ENCODE data around the gene MON2. TPM values are rescaled to one million over a fixed set of nuclear protein-coding genes. Genes with fewer than 3 reads are reported as not detected.

Gene MON2
- total and polyA plus RNA-seq, 10 of the 15 experiments (the other 5 are each of a cell fraction or from before 2014, with no cell fraction given), result 5.4 to 34.3 (median 23.4) TPM

- H3K4me2 ChIP-seq (ENCODE audit: control insufficient read depth, insufficient read depth), result no peak overlapping the region
- POLR2A ChIA-PET, result no interaction called here
- no peak for TF ChIP-seq TBL1XR1 (IDR thresholded peaks at IDR 0.05; ENCODE audit: low read depth, low read length)
- no peak for TF ChIP-seq MXI1 (IDR thresholded peaks at IDR 0.05; ENCODE audit: low read depth, low read length)
- H3K9me3 ChIP-seq (replicated peaks; ENCODE audit: control insufficient read depth, insufficient read depth, low read length), result no peaks in the 10 kb centered on the region
- CTCF ChIA-PET, result interaction anchor here (0.6 to 1.7 kb wide), 3 partner anchors 40 to 197 kb away, joined by 3 to 6 read pairs (median 5); no protein-coding TSS in a partner anchor
- FAIRE-seq (no peak), ATAC-seq (no peak), DNase-seq (ENCODE audit: low read depth, low spot score) (no peak)
- no peak overlapping the region for H3K4me3 ChIP-seq
- no peaks in the 10 kb centered on the region for H3K79me2 ChIP-seq (ENCODE audit: control insufficient read depth, insufficient read depth, low read length)
- in situ Hi-C loops (cut with MboI) (no loop called here), intact Hi-C loops (cut with micrococcal nuclease; ENCODE audit: unreplicated experiment) (no loop called here)
- H3K4me1 ChIP-seq (ENCODE audit: control insufficient read depth, insufficient read depth, low read length), result no peaks in the 10 kb centered on the region
- H3K9ac ChIP-seq (ENCODE audit: control insufficient read depth, insufficient read depth, low read length), result no peak overlapping the region
- SMC1A ChIA-PET (ENCODE audit: uncharacterized antibody, unreplicated experiment), result interaction anchor here (0.6 to 3.1 kb wide), 7 partner anchors 15 to 828 kb away, joined by 3 to 10 read pairs (median 4); no protein-coding TSS in a partner anchor
- RAD21 ChIA-PET (ENCODE audit: unreplicated experiment), result interaction anchor here (1.0 to 1.4 kb wide), 3 partner anchors 15 to 176 kb away, joined by 3 read pairs; no protein-coding TSS in a partner anchor
- 83% methylated on average over 8 of the region's 8 CpGs for WGBS (ENCODE audit: insufficient coverage, insufficient replicate concordance, low lambda C conversion rate, missing lambda C conversion rate)
- no peaks in the 10 kb centered on the region for H4K20me1 ChIP-seq (ENCODE audit: control insufficient read depth, insufficient read depth)
- H3K27me3 ChIP-seq (replicated peaks in 1 of 2; ENCODE audit: control insufficient read depth in 2 of 2, insufficient read depth in 2 of 2, low read length in 1 of 2), result no peaks in the 10 kb centered on the region
- BruUV-seq (replicated peaks), result no TSS peak
- H3K27ac ChIP-seq (ENCODE audit: control insufficient read depth, insufficient read depth), result no peak overlapping the region
- H3K36me3 ChIP-seq (ENCODE audit: control insufficient read depth in 2 of 2, insufficient read depth in 2 of 2, low read length in 1 of 2), result no peaks in the 10 kb centered on the region
- H2AFZ ChIP-seq (ENCODE audit: control insufficient read depth, low read depth, low read length), result no peak overlapping the region
Observed at GRCh38 chr12:62621101-62621638, 154.5 kb downstream of the MON2 start.

GRCh38 chr12:62622177-62622576 lies 155.6 kb downstream of the MON2 start:
- H3K4me1 ChIP-seq (ENCODE audit: control insufficient read depth, insufficient read depth, low read length), result no peaks in the 10 kb centered on the region
- intact Hi-C loops (cut with micrococcal nuclease; ENCODE audit: unreplicated experiment) (no loop called here), in situ Hi-C loops (cut with MboI) (no loop called here)
- ChIA-PET CTCF (interaction anchor here (1.7 kb wide), 1 partner anchor 172 kb away, joined by 6 read pairs; no protein-coding TSS in a partner anchor), SMC1A (ENCODE audit: uncharacterized antibody, unreplicated experiment) (interaction anchor here (1.2 to 3.1 kb wide), 3 partner anchors 16 to 166 kb away, joined by 3 to 10 read pairs (median 5); no protein-coding TSS in a partner anchor), POLR2A (no interaction called here), RAD21 (ENCODE audit: unreplicated experiment) (no interaction called here)
- DNase-seq (ENCODE audit: low read depth, low spot score) (no peak), ATAC-seq (no peak), FAIRE-seq (no peak)
- no peak overlapping the region for H3K4me3 ChIP-seq
- H2AFZ ChIP-seq (ENCODE audit: control insufficient read depth, low read depth, low read length), result no peak overlapping the region
- no peaks in the 10 kb centered on the region for H3K79me2 ChIP-seq (ENCODE audit: control insufficient read depth, insufficient read depth, low read length)
- no peak overlapping the region for H3K4me2 ChIP-seq (ENCODE audit: control insufficient read depth, insufficient read depth)
- no peaks in the 10 kb centered on the region for H3K36me3 ChIP-seq (ENCODE audit: control insufficient read depth in 2 of 2, insufficient read depth in 2 of 2, low read length in 1 of 2)
- no peaks in the 10 kb centered on the region for H4K20me1 ChIP-seq (ENCODE audit: control insufficient read depth, insufficient read depth)
- H3K9me3 ChIP-seq (replicated peaks; ENCODE audit: control insufficient read depth, insufficient read depth, low read length), result no peaks in the 10 kb centered on the region
- H3K27ac ChIP-seq (ENCODE audit: control insufficient read depth, insufficient read depth), result no peak overlapping the region
- BruUV-seq (replicated peaks), result no TSS peak
- no peaks in the 10 kb centered on the region for H3K27me3 ChIP-seq (replicated peaks in 1 of 2; ENCODE audit: control insufficient read depth in 2 of 2, insufficient read depth in 2 of 2, low read length in 1 of 2)
- TF ChIP-seq BHLHE40 (IDR thresholded peaks at IDR 0.05; ENCODE audit: borderline replicate concordance in 1 of 2, low read depth in 2 of 2, low read length in 1 of 2) (no peak), ZNF24 (IDR thresholded peaks at IDR 0.05) (no peak), NFIC (IDR thresholded peaks at IDR 0.05; ENCODE audit: low read depth, low read length) (no peak), NR2F1 (conservative IDR thresholded peaks at IDR 0.05) (no peak), CEBPB (IDR thresholded peaks at IDR 0.05; ENCODE audit: borderline replicate concordance in 1 of 2, low read depth in 2 of 2, low read length in 2 of 2) (no peak), NR2C2 (IDR thresholded peaks at IDR 0.05; ENCODE audit: borderline replicate concordance, control insufficient read depth, insufficient read length, low read depth) (no peak)
- H3K9ac ChIP-seq (ENCODE audit: control insufficient read depth, insufficient read depth, low read length), result no peak overlapping the region
- 50% methylated on average over 2 of the region's 2 CpGs for WGBS (ENCODE audit: insufficient coverage, insufficient replicate concordance, low lambda C conversion rate, missing lambda C conversion rate)
